ENCODE data around the gene DPP3. TPM values are rescaled to one million over a fixed set of nuclear protein-coding genes. Genes with fewer than 3 reads are reported as not detected.
A peak's percentile ranks its signal among the peaks of the same experiment; 100 is the strongest.
"Not testable (repeated sequence)": the region's sequence is repeated elsewhere in the genome, so short reads cannot be mapped to it uniquely, and the experiment has no call there.

DPP3 gene
- total and polyA plus RNA-seq, 12 donors: 6.2 to 28.9 (median 14.7) TPM

- Histone ChIP-seq H3K4me3 (peak within 1 kb of the TSS; percentile 74 to 96 (median 83)), H3K27me3 (no peaks in the 10 kb centered on the region), H3K4me1 (peaks cover 3 to 12% (median 10%) of the 10 kb centered on the region in 9 donors), H3K9me3 (peaks cover 0 to 12% (median 6%) of the 10 kb centered on the region in 11 donors), H3K36me3 (peaks cover 0 to 35% (median 15%) of the 10 kb centered on the region in 9 donors), H3K27ac (peak within 1 kb of the TSS; percentile 39 to 95 (median 82))
- WGBS, 2 donors: 8% methylated on average over 45 of the region's 45 CpGs
- intact Hi-C loops (cut with DNase I): loop anchor here in 1 of 10 donors (2.0 kb wide), 1 partner anchor 30 kb away; no protein-coding TSS in a partner anchor
- peak; percentile 31 to 87 (median 68) for TF ChIP-seq CTCF (IDR thresholded peaks at IDR 0.05)
- peak; percentile 88 to 92 for DNase-seq
- peak; percentile 99 to 100 (median 99) for ATAC-seq
Observed at GRCh38 chr11:66438504-66439466, 41.4 kb upstream of the DPP3 start, which contains the start of gene MRPL11. Gene MRPL11 (minus strand): TSS chr11:66438848. CDS start chr11:66438754, 94 bp downstream.

DNA sequence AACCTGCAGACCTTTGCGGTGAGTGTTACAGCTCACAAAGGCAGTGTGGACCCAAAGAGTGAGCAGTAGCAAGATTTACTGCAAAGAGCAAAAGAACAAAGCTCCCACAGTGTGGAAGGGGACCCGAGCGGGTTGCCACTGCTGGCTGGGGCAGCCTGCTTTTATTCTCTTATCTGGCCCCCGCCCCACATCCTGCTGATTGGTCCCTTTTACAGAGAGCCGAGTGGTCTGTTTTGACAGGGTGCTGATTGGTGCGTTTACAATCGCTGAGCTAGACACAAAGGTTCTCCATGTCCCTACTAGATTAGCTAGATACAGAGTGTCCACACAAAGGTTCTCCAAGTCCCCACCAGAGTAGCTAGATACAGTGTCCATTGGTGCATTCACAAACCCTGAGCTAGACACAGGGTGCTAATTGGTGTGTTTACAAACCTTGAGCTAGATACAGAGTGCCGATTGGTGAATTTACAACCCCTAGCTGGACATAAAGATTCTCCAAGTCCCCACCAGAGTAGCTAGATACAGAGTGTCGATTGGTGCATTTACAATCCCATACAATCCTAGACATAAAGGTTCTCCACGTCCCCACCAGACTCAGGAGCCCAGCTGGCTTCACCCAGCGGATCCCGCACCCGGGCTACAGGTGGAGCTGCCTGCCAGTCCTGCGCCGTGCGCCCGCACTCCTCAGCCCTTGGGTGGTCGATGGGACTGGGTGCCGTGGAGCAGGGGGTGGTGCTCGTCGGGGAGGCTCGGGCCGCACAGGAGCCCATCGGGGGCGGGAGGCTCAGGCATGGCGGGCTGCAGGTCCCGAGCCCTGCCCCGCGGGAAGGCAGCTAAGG lies 39.9 kb upstream of the DPP3 start:
- ATAC-seq; H3K27ac ChIP-seq; intact Hi-C loops (cut with DNase I); H3K27me3 ChIP-seq; DNase-seq; H3K4me3 ChIP-seq: not testable (repeated sequence)
- H3K9me3 ChIP-seq: peaks cover 0 to 14% (median 9%) of the 10 kb centered on the region in 11 donors
- H3K4me1 ChIP-seq: peaks cover 3 to 18% (median 10%) of the 10 kb centered on the region in 9 donors
- H3K36me3 ChIP-seq: peaks cover 0 to 19% (median 9%) of the 10 kb centered on the region in 9 donors
- WGBS, 2 donors: 86 to 88% methylated on average over 29 of the region's 29 CpGs

DNA sequence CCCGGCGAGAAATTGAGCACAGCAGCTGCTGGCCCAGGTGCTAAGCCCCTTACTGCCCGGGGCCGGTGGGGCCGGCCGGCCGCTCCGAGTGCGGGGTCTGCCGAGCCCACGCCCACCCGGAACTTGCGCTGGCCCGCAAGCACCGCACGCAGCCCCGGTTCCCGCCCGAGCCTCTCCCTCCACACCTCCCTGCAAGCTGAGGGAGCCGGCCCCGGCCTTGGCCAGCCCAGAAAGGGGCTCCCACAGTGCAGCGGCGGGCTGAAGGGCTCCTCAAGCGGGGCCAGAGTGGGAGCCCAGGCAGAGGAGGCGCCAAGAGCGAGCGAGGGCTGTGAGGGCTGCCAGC lies 39.3 kb upstream of the DPP3 start:
- Histone ChIP-seq H3K4me1 (peaks cover 3 to 18% (median 10%) of the 10 kb centered on the region in 9 donors), H3K9me3 (peaks cover 0 to 14% (median 9%) of the 10 kb centered on the region in 11 donors), H3K36me3 (peaks cover 0 to 13% (median 4%) of the 10 kb centered on the region in 9 donors)
- WGBS, 2 donors: 87 to 97% methylated on average over 24 to 27 of the region's 27 CpGs
- H3K27me3 ChIP-seq; H3K4me3 ChIP-seq; H3K27ac ChIP-seq; intact Hi-C loops (cut with DNase I); ATAC-seq; DNase-seq: not testable (repeated sequence)

- H3K27ac ChIP-seq: no peak overlapping the region
- no peaks in the 10 kb centered on the region for H3K36me3 ChIP-seq
- H3K9me3 ChIP-seq: peaks cover 0 to 14% (median 9%) of the 10 kb centered on the region in 11 donors
- DNase-seq: no peak
- no peak overlapping the region for H3K4me3 ChIP-seq
- ATAC-seq: no peak
- TF ChIP-seq CTCF (IDR thresholded peaks at IDR 0.05): no peak
- peaks cover 0 to 9% (median 0%) of the 10 kb centered on the region in 9 donors for H3K4me1 ChIP-seq
- WGBS, 2 donors: 85 to 86% methylated on average over 4 of the region's 4 CpGs
- intact Hi-C loops (cut with DNase I): no loop called here
- H3K27me3 ChIP-seq: no peaks in the 10 kb centered on the region
Observed at GRCh38 chr11:66443602-66444001, 36.6 kb upstream of the DPP3 start.

- no peak for ATAC-seq
- intact Hi-C loops (cut with DNase I): no loop called here
- H3K36me3 ChIP-seq: no peaks in the 10 kb centered on the region
- no peaks in the 10 kb centered on the region for H3K27me3 ChIP-seq
- DNase-seq: no peak
- peaks cover 0 to 14% (median 9%) of the 10 kb centered on the region in 11 donors for H3K9me3 ChIP-seq
- H3K4me1 ChIP-seq: peaks cover 0 to 9% (median 0%) of the 10 kb centered on the region in 9 donors
- no peak overlapping the region for H3K4me3 ChIP-seq
- TF ChIP-seq CTCF (IDR thresholded peaks at IDR 0.05): no peak
- no peak overlapping the region for H3K27ac ChIP-seq
Observed at GRCh38 chr11:66447012-66447411, 33.2 kb upstream of the DPP3 start.

Data from heart right ventricle (tissue), 16 donors.